Smooth muscle cell (in vitro differentiated cells): ENCODE results near the gene ZNF341. TPM values are rescaled to one million over a fixed set of nuclear protein-coding genes. Genes with fewer than 3 reads are reported as not detected.

Experiments used
- DNase-seq: peaks from one replicate; lab custom pipeline; 2025; ENCODE audit not compliant: unreplicated experiment; lab: John Stamatoyannopoulos, UW
- H2AFZ ChIP-seq: fragments of 200-600 bp; sonication (generic); 2 replicates; pipeline ENCODE4 v1.6.0; 2016; ENCODE audit warnings: antibody characterized with exemption, low read depth, mild to moderate bottlenecking
- H3F3A ChIP-seq: fragments of 200-600 bp; sonication (generic); 2 replicates; pipeline ENCODE4 v1.6.0; 2017; ENCODE audit warnings: antibody characterized with exemption, low read depth
- H3K27ac ChIP-seq: fragments of 200-600 bp; sonication (generic); 2 replicates; pipeline ENCODE4 v1.5.1; 2016; ENCODE audit warnings: low read depth, mild to moderate bottlenecking
- H3K27me3 ChIP-seq: fragments of 200-600 bp; sonication (generic); 2 replicates; pipeline ENCODE4 v1.6.1; 2016; ENCODE audit warnings: low read depth, mild to moderate bottlenecking
- H3K36me3 ChIP-seq: fragments of 200-600 bp; sonication (generic); 2 replicates; pipeline ENCODE4 v1.5.1; 2016; ENCODE audit warnings: low read depth
- H3K4me1 ChIP-seq: fragments of 200-600 bp; sonication (generic); 2 replicates; pipeline ENCODE4 v1.5.1; 2016; ENCODE audit warnings: low read depth
- H3K4me2 ChIP-seq: fragments of 200-600 bp; sonication (generic); 2 replicates; pipeline ENCODE4 v1.6.0; 2016; ENCODE audit warnings: mild to moderate bottlenecking
- H3K4me3 ChIP-seq: fragments of 200-600 bp; sonication (generic); 2 replicates; pipeline ENCODE4 v1.5.1; 2016; ENCODE audit warnings: mild to moderate bottlenecking
- H3K79me2 ChIP-seq: fragments of 200-600 bp; sonication (generic); 2 replicates; pipeline ENCODE4 v1.6.0; 2016; ENCODE audit warnings: low read depth, mild to moderate bottlenecking
- H3K9ac ChIP-seq: fragments of 200-600 bp; sonication (generic); 2 replicates; pipeline ENCODE4 v1.6.0; 2016; ENCODE audit warnings: low read depth
- H3K9me3 ChIP-seq: fragments of 200-600 bp; sonication (generic); replicated peaks from 2 replicates; pipeline ENCODE4 v1.5.1; 2016; ENCODE audit warnings: low read depth
- H4K20me1 ChIP-seq: fragments of 200-600 bp; sonication (generic); 2 replicates; pipeline ENCODE4 v1.6.0; 2016; ENCODE audit warnings: low read depth
- CTCF ChIP-seq: fragments of 200-600 bp; sonication (generic); IDR thresholded peaks from 2 replicates; pipeline ENCODE4 v1.5.1; 2017; ENCODE audit warnings: borderline replicate concordance, mild to moderate bottlenecking, antibody characterized with exemption; ENCODE audit not compliant: insufficient read depth, poor library complexity, severe bottlenecking
- WGBS: methylation state at CpG from one replicate; pipeline ENCODE4 v1.1.7; 2016; ENCODE audit warnings: low lambda C conversion rate; 5-methylcytosine and 5-hydroxymethylcytosine counted together
- polyA plus RNA-seq: library from polyadenylated mRNA; unstranded; fragments of >200 nt; fragmentation: Nextera tagmentation; extraction: Ambion mirVana; gene quantifications from 2 replicates; pipeline ENCODE4 v1.2.1, GENCODE V29; 2016
- total RNA-seq: library from RNA; depleted of rRNA; stranded (reverse); fragments of >200 nt; gene quantifications from 2 replicates; pipeline ENCODE4 v1.2.3, GENCODE V29; 2014

The ZNF341 gene
- total and polyA plus RNA-seq, 2 experiments from 2014 or later, result 1.2 to 2.0 TPM

- DNase-seq, result no peak
- Histone ChIP-seq H4K20me1 (peaks cover 100% of the 10 kb centered on the region), H3K79me2 (peaks cover 100% of the 10 kb centered on the region), H3K4me2 (no peak overlapping the region), H3K36me3 (no peaks in the 10 kb centered on the region), H3K27ac (no peak overlapping the region), H3K27me3 (no peaks in the 10 kb centered on the region), H2AFZ (no peak overlapping the region), H3K9me3 (no peaks in the 10 kb centered on the region), H3F3A (no peaks in the 10 kb centered on the region), H3K4me1 (peaks cover 5% of the 10 kb centered on the region), H3K9ac (no peak overlapping the region), H3K4me3 (no peak overlapping the region)
- no peak for TF ChIP-seq CTCF
- 90% methylated on average over 9 of the region's 9 CpGs for WGBS
Observed at GRCh38 chr20:33835615-33836172, 103.9 kb downstream of the ZNF341 start.

GRCh38 chr20:33836277-33836676, 104.5 kb downstream of the ZNF341 start:
- Histone ChIP-seq H3K27me3 (no peaks in the 10 kb centered on the region), H3K9me3 (no peaks in the 10 kb centered on the region), H3K4me3 (no peak overlapping the region), H3K27ac (no peak overlapping the region), H4K20me1 (peaks cover 100% of the 10 kb centered on the region), H3F3A (no peaks in the 10 kb centered on the region), H2AFZ (no peak overlapping the region), H3K4me1 (peaks cover 5% of the 10 kb centered on the region), H3K36me3 (no peaks in the 10 kb centered on the region), H3K4me2 (no peak overlapping the region), H3K9ac (no peak overlapping the region), H3K79me2 (peaks cover 100% of the 10 kb centered on the region)
- no peak for DNase-seq
- 69% methylated on average over 2 of the region's 2 CpGs for WGBS
- TF ChIP-seq CTCF, result no peak

GRCh38 chr20:33837096-33837830, 105.5 kb downstream of the ZNF341 start:
- H3K9ac ChIP-seq, result no peak overlapping the region
- H3K4me3 ChIP-seq, result no peak overlapping the region
- no peak overlapping the region for H2AFZ ChIP-seq
- TF ChIP-seq CTCF, result no peak
- H3K4me1 ChIP-seq, result peaks cover under 1% of the 10 kb centered on the region
- no peaks in the 10 kb centered on the region for H3F3A ChIP-seq
- H3K4me2 ChIP-seq, result no peak overlapping the region
- H3K9me3 ChIP-seq, result no peaks in the 10 kb centered on the region
- H3K36me3 ChIP-seq, result no peaks in the 10 kb centered on the region
- H3K79me2 ChIP-seq, result peaks cover 100% of the 10 kb centered on the region
- no peaks in the 10 kb centered on the region for H3K27me3 ChIP-seq
- H4K20me1 ChIP-seq, result peaks cover 100% of the 10 kb centered on the region
- H3K27ac ChIP-seq, result peak overlapping the region; percentile 8
- WGBS, result 91% methylated on average over 5 of the region's 5 CpGs
- DNase-seq, result no peak
